GM12878 (cell line): Measurements from ENCODE around the gene DERL2.

ENCODE experiments used
- POLR2AphosphoS5 ChIP-seq: IDR thresholded peaks from 2 replicates; pipeline ENCODE4 v1.6.1; 2011; ENCODE audit warnings: mild to moderate bottlenecking, low read length, inconsistent platforms
- TF ChIP-seq, protein P1 (sequence below): IDR thresholded peaks from 2 replicates; pipeline ENCODE4 v1.6.1; 2012; ENCODE audit warnings: mild to moderate bottlenecking, low read depth, low read length
- TF ChIP-seq, protein P2 (sequence below), 3 experiments: IDR thresholded peaks in 2 of 3; conservative IDR thresholded peaks in 1 of 3; 2 replicates each; pipeline ENCODE4 v1.5.1; 2011; ENCODE audit warnings: low read depth in 3 of 3, low read length in 3 of 3, mild to moderate bottlenecking in 3 of 3, control low read depth in 2 of 3, moderate library complexity in 2 of 3, inconsistent platforms in 1 of 3, mixed read lengths in 1 of 3; ENCODE audit not compliant: control insufficient read depth in 2 of 3, insufficient read depth in 1 of 3; ENCODE audit errors: extremely low read depth in 1 of 3

DNA sequence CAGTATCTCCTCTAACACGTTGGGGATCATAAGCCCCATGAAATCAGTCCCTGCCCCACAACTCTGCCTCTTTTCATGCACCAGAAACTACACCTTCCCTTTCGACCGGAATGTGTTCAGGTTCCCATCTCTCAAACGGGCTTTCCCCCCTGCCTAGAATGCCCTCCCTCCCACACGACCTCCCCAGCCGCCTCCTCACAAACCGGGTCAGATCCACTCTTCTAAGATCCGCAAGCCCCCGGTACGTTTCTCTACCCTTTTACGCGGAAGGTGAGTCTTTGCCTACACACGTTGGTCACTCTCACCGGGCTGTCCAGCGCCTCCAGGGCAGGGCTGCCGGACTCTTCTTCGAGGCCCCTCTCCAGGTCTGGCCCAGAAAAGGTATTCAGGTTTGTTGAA, 17.9 kb downstream of the DERL2 start:
- TF ChIP-seq, protein P1, sequence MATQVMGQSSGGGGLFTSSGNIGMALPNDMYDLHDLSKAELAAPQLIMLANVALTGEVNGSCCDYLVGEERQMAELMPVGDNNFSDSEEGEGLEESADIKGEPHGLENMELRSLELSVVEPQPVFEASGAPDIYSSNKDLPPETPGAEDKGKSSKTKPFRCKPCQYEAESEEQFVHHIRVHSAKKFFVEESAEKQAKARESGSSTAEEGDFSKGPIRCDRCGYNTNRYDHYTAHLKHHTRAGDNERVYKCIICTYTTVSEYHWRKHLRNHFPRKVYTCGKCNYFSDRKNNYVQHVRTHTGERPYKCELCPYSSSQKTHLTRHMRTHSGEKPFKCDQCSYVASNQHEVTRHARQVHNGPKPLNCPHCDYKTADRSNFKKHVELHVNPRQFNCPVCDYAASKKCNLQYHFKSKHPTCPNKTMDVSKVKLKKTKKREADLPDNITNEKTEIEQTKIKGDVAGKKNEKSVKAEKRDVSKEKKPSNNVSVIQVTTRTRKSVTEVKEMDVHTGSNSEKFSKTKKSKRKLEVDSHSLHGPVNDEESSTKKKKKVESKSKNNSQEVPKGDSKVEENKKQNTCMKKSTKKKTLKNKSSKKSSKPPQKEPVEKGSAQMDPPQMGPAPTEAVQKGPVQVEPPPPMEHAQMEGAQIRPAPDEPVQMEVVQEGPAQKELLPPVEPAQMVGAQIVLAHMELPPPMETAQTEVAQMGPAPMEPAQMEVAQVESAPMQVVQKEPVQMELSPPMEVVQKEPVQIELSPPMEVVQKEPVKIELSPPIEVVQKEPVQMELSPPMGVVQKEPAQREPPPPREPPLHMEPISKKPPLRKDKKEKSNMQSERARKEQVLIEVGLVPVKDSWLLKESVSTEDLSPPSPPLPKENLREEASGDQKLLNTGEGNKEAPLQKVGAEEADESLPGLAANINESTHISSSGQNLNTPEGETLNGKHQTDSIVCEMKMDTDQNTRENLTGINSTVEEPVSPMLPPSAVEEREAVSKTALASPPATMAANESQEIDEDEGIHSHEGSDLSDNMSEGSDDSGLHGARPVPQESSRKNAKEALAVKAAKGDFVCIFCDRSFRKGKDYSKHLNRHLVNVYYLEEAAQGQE, result no peak
- TF ChIP-seq POLR2AphosphoS5, result no peak
- TF ChIP-seq, protein P2, sequence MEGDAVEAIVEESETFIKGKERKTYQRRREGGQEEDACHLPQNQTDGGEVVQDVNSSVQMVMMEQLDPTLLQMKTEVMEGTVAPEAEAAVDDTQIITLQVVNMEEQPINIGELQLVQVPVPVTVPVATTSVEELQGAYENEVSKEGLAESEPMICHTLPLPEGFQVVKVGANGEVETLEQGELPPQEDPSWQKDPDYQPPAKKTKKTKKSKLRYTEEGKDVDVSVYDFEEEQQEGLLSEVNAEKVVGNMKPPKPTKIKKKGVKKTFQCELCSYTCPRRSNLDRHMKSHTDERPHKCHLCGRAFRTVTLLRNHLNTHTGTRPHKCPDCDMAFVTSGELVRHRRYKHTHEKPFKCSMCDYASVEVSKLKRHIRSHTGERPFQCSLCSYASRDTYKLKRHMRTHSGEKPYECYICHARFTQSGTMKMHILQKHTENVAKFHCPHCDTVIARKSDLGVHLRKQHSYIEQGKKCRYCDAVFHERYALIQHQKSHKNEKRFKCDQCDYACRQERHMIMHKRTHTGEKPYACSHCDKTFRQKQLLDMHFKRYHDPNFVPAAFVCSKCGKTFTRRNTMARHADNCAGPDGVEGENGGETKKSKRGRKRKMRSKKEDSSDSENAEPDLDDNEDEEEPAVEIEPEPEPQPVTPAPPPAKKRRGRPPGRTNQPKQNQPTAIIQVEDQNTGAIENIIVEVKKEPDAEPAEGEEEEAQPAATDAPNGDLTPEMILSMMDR (IDR thresholded peaks at IDR 0.05 in 2 of 3, conservative IDR thresholded peaks at IDR 0.05 in 1 of 3; ENCODE audit: control insufficient read depth in 2 of 3, extremely low read depth in 1 of 3, insufficient read depth in 1 of 3, low read depth in 3 of 3, low read length in 3 of 3), result no peak
